ACC112 (cell line): ENCODE data around the gene ADCY6.
"Not testable (repeated sequence)": the region's sequence is repeated elsewhere in the genome, so short reads cannot be mapped to it uniquely, and the experiment has no call there.

Experiments used
- H2AFZ ChIP-seq: fragments of 200-600 bp; sonication (generic); one replicate; pipeline ENCODE4 v1.6.0; 2017; ENCODE audit warnings: antibody characterized with exemption, low read length; ENCODE audit not compliant: unreplicated experiment
- H3K27ac ChIP-seq: fragments of 200-600 bp; sonication (generic); 2 replicates; pipeline ENCODE4 v1.5.1; 2014; ENCODE audit warnings: low read depth, mild to moderate bottlenecking, antibody characterized with exemption, low read length, moderate library complexity
- H3K27me3 ChIP-seq: fragments of 200-600 bp; sonication (generic); 2 replicates; pipeline ENCODE4 v1.6.1; 2014; ENCODE audit warnings: mild to moderate bottlenecking, antibody characterized with exemption, low read length, moderate library complexity, mixed read lengths; ENCODE audit not compliant: insufficient read depth
- H3K36me3 ChIP-seq: fragments of 200-600 bp; sonication (generic); 2 replicates; pipeline ENCODE4 v1.6.1; 2016; ENCODE audit warnings: mild to moderate bottlenecking, antibody characterized with exemption, low read length, moderate library complexity, mixed read lengths; ENCODE audit not compliant: insufficient read depth
- H3K4me1 ChIP-seq: fragments of 200-600 bp; sonication (generic); one replicate; pipeline ENCODE4 v1.6.1; 2016; ENCODE audit warnings: low read length, mixed read lengths; ENCODE audit not compliant: insufficient read depth, unreplicated experiment, control insufficient read depth
- H3K4me3 ChIP-seq: fragments of 200-600 bp; sonication (generic); 2 replicates; pipeline ENCODE4 v1.5.1; 2014; ENCODE audit warnings: mild to moderate bottlenecking, low read depth, low read length
- H3K79me2 ChIP-seq: fragments of 200-600 bp; sonication (generic); one replicate; pipeline ENCODE4 v1.6.0; 2016; ENCODE audit warnings: low read length; ENCODE audit not compliant: control insufficient read depth, unreplicated experiment, insufficient read depth

ADCY6 gene

GRCh38 chr12:48750769-48751356, 38.0 kb downstream of the ADCY6 start:
- Histone ChIP-seq H3K4me1 (peaks cover 13% of the 10 kb centered on the region), H3K79me2 (no peaks in the 10 kb centered on the region), H3K4me3 (no peak overlapping the region), H3K27me3 (no peaks in the 10 kb centered on the region), H3K36me3 (no peaks in the 10 kb centered on the region), H3K27ac (no peak overlapping the region), H2AFZ (peak overlapping the region; percentile 82)

DNA sequence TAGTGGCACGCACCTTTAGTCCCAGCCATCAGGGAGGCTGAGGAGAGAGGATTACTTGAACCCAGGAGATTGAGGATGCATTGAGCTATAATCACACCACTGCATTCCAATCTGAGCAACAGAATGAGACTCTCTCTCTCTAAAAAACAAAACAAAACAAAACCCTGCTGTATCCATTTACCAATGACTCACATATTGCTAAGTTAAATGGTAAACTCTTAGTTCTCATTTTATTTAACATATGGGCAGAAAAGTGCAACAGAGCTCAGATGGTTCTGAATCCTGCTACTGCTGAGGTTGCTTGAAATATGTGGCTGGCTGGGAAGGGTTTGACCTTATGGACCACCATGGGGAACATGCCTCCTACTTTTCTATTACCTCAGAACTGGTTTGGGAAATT, 38.7 kb downstream of the ADCY6 start:
- Histone ChIP-seq H3K27ac (no peak overlapping the region), H2AFZ (peak overlapping the region; percentile 82), H3K36me3 (no peaks in the 10 kb centered on the region), H3K4me3 (no peak overlapping the region), H3K79me2 (no peaks in the 10 kb centered on the region), H3K27me3 (no peaks in the 10 kb centered on the region), H3K4me1 (peaks cover 13% of the 10 kb centered on the region)

- no peak overlapping the region for H3K4me3 ChIP-seq
- H3K36me3 ChIP-seq: no peaks in the 10 kb centered on the region
- H3K27ac ChIP-seq: no peak overlapping the region
- no peaks in the 10 kb centered on the region for H3K79me2 ChIP-seq
- H3K27me3 ChIP-seq: peaks cover 18% of the 10 kb centered on the region
- no peak overlapping the region for H2AFZ ChIP-seq
- no peaks in the 10 kb centered on the region for H3K4me1 ChIP-seq
Observed at GRCh38 chr12:48744251-48745008, 44.5 kb downstream of the ADCY6 start.

- H2AFZ ChIP-seq: no peak overlapping the region
- peaks cover 26% of the 10 kb centered on the region for H3K27me3 ChIP-seq
- no peaks in the 10 kb centered on the region for H3K79me2 ChIP-seq
- no peaks in the 10 kb centered on the region for H3K4me1 ChIP-seq
- no peak overlapping the region for H3K4me3 ChIP-seq
- H3K27ac ChIP-seq: no peak overlapping the region
- no peaks in the 10 kb centered on the region for H3K36me3 ChIP-seq
Observed at GRCh38 chr12:48739618-48740269, 49.1 kb downstream of the ADCY6 start.

- H3K4me3 ChIP-seq: no peak overlapping the region
- no peaks in the 10 kb centered on the region for H3K79me2 ChIP-seq
- H2AFZ ChIP-seq: no peak overlapping the region
- H3K27me3 ChIP-seq: peaks cover 23% of the 10 kb centered on the region
- no peaks in the 10 kb centered on the region for H3K4me1 ChIP-seq
- no peak overlapping the region for H3K27ac ChIP-seq
- H3K36me3 ChIP-seq: no peaks in the 10 kb centered on the region
Observed at GRCh38 chr12:48736456-48736855, 52.4 kb downstream of the ADCY6 start.

DNA sequence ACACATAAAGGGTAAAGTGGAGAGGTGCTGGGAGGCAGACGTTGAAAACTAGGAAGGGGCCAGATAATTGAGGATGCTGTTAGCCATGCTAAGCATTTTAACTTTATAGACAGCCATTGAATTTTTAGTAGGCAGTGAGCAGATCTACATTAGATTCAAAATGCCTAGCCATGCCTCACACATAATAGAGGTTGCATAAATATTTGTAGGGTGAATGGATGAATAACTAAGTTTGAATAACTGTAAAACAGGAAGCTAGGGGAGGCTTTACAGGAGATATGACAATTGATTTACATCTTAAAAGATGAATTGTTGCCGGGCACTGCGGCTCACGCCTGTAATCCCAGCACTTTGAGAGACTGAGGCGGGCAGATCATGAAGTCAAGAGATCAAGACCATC, 60.1 kb downstream of the ADCY6 start:
- Histone ChIP-seq H3K36me3 (no peaks in the 10 kb centered on the region), H3K79me2 (no peaks in the 10 kb centered on the region), H3K4me3 (no peak overlapping the region), H3K4me1 (no peaks in the 10 kb centered on the region), H3K27me3 (no peaks in the 10 kb centered on the region), H2AFZ (no peak overlapping the region), H3K27ac (no peak overlapping the region)

GRCh38 chr12:48720737-48721136, 68.2 kb downstream of the ADCY6 start:
- H3K27ac ChIP-seq, H3K27me3 ChIP-seq, H3K36me3 ChIP-seq, H3K4me3 ChIP-seq, H3K4me1 ChIP-seq, H2AFZ ChIP-seq, H3K79me2 ChIP-seq: not testable (repeated sequence)

DNA sequence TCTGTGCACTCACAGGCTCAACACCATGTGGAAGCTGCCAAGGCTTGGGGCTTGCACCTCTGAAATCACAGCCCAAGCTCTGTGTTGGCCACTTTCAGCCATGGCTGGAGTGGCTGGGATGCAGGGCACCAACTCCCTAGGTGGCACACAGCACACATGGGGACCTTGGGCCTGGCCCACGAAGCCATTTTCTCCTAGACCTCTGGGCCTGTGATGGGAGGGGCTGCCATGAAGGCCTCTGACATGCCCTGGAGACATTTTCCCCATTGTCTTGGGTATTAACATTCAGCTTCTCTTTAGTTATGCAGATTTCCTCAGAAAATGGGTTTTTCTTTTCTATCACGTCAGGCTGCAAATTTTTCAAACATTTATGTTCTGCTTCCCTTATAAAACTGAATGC, 68.7 kb downstream of the ADCY6 start:
- H3K27me3 ChIP-seq, H3K4me3 ChIP-seq, H2AFZ ChIP-seq, H3K36me3 ChIP-seq, H3K27ac ChIP-seq, H3K4me1 ChIP-seq: not testable (repeated sequence)
- peaks cover 12% of the 10 kb centered on the region for H3K79me2 ChIP-seq

DNA sequence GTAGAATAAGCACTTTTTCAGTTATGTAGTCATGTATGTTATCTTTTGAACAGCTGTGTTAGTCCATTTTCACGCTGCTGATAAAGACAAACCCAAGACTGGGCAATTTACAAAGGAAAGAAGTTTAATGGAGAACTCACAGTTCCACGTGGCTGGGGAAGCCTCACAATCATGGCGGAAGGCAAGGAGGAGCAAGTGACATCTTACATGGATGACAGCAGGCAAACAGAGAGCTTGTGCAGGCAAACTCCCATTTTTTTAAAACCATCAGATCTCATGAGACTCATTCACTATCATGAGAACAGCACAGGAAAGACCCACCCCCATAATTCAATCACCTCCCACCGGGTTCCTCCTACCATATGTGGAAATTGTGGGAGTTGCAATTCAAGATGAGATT, 69.9 kb downstream of the ADCY6 start:
- H2AFZ ChIP-seq, H3K27ac ChIP-seq: not testable (repeated sequence)
- peaks cover 11% of the 10 kb centered on the region for H3K4me1 ChIP-seq

GRCh38 chr12:48717252-48717695, 71.6 kb downstream of the ADCY6 start:
- Histone ChIP-seq H2AFZ (peak overlapping the region; percentile 90), H3K79me2 (peaks cover 41% of the 10 kb centered on the region), H3K27ac (peak overlapping the region; percentile 89), H3K4me1 (peaks cover 17% of the 10 kb centered on the region), H3K36me3 (peaks cover 20% of the 10 kb centered on the region), H3K27me3 (no peaks in the 10 kb centered on the region), H3K4me3 (peak overlapping the region; percentile 95)

More for the DNA sequence above, 69.9 kb downstream of the ADCY6 start:
- H3K36me3 ChIP-seq: peaks cover 11% of the 10 kb centered on the region; the same call in 1 of the 2 replicates
- H3K27me3 ChIP-seq, H3K4me3 ChIP-seq: not testable (repeated sequence)
- peaks cover 24% of the 10 kb centered on the region for H3K79me2 ChIP-seq
